Neuron (in vitro differentiated cells): Measurements from ENCODE around the gene KRTAP10-1.

ENCODE experiments used
- H2AFZ ChIP-seq: one replicate; pipeline ENCODE4 v1.6.1; 2013; ENCODE audit warnings: low read depth, mild to moderate bottlenecking, inconsistent platforms, low read length, moderate library complexity
- H3K27me3 ChIP-seq: one replicate; pipeline ENCODE4 v1.6.1; 2013; ENCODE audit warnings: low read length; ENCODE audit not compliant: insufficient read depth
- H3K36me3 ChIP-seq: one replicate; pipeline ENCODE4 v1.6.1; 2013; ENCODE audit warnings: low read length; ENCODE audit not compliant: insufficient read depth
- H3K4me1 ChIP-seq: one replicate; pipeline ENCODE4 v1.6.1; 2013; ENCODE audit warnings: low read length; ENCODE audit not compliant: insufficient read depth
- H3K4me3 ChIP-seq: 2 replicates; pipeline ENCODE4 v1.5.1; 2013; ENCODE audit warnings: mild to moderate bottlenecking, low read length, moderate library complexity
- H3K9me3 ChIP-seq: one replicate; pipeline ENCODE4 v1.6.1; 2013; ENCODE audit warnings: low read length

Gene KRTAP10-1

GRCh38 chr21:44499631-44500030 is 40.4 kb downstream of the KRTAP10-1 start:
- Histone ChIP-seq H3K36me3 (no peaks in the 10 kb centered on the region), H3K27me3 (peaks cover 10% of the 10 kb centered on the region), H3K4me1 (peaks cover 14% of the 10 kb centered on the region), H2AFZ (no peak overlapping the region), H3K4me3 (no peak overlapping the region), H3K9me3 (no peaks in the 10 kb centered on the region)

GRCh38 chr21:44499211-44499560 is 40.8 kb downstream of the KRTAP10-1 start:
- H3K4me1 ChIP-seq = peaks cover 14% of the 10 kb centered on the region
- H3K4me3 ChIP-seq = no peak overlapping the region
- no peaks in the 10 kb centered on the region for H3K36me3 ChIP-seq
- no peaks in the 10 kb centered on the region for H3K9me3 ChIP-seq
- H2AFZ ChIP-seq = no peak overlapping the region
- peaks cover 10% of the 10 kb centered on the region for H3K27me3 ChIP-seq

DNA sequence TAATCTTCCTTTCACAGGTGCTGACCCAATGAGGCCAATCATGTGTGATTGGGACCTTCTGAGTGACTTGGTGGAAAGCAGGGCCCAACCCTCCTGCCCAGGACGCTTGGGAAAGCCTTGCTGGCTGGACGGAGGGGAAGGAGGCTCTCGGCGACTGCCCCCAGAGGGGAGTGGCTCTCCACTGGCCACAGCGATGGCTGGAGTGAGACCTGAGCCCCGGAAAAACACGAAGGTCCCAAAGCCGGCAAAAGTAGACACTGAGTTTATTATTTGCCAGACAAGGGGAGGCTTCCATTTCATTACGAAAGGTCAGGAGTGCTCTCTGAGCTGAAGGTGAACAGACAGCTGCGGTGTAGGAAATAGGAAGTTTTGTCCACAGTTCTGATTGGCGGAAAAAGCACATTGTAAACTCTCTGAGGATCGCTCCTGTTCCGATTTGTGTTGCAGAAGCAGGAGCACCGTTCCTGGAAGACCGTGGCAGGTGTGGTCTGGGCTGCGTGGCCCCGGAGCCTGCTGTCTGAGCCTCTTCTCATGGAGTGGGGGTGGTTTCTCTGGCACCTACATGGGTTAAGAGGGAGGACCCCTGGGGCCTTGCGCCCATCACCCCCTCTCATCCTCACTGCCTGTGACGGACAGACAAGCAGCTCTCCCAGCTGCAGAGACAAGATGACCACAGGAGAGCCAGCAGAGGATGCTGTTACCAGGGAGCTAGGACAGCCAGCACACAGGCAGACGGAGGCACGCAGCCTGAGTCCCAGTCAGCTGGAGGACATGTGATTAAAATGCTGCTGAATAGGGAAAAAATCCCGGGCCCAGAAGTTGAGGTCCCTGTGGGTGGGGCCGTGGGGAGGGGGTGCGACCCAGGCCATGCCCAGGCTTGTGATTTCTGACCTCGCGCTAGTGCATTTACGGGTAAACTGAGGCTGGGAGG is 41.5 kb downstream of the KRTAP10-1 start:
- H3K4me3 ChIP-seq = no peak overlapping the region
- H3K36me3 ChIP-seq = no peaks in the 10 kb centered on the region
- H3K27me3 ChIP-seq = peaks cover 10% of the 10 kb centered on the region
- peaks cover 14% of the 10 kb centered on the region for H3K4me1 ChIP-seq
- H2AFZ ChIP-seq = no peak overlapping the region
- H3K9me3 ChIP-seq = peaks cover 3% of the 10 kb centered on the region

- Histone ChIP-seq H3K9me3 (peaks cover 8% of the 10 kb centered on the region), H3K4me1 (peaks cover 14% of the 10 kb centered on the region), H3K36me3 (no peaks in the 10 kb centered on the region), H2AFZ (no peak overlapping the region), H3K4me3 (no peak overlapping the region), H3K27me3 (peaks cover 10% of the 10 kb centered on the region)
Observed at GRCh38 chr21:44497703-44498126, 42.3 kb downstream of the KRTAP10-1 start.

GRCh38 chr21:44496564-44497550 is 43.1 kb downstream of the KRTAP10-1 start:
- H3K27me3 ChIP-seq = peaks cover 10% of the 10 kb centered on the region
- peak overlapping the region; percentile 39 for H2AFZ ChIP-seq
- H3K4me3 ChIP-seq = no peak overlapping the region
- H3K4me1 ChIP-seq = peaks cover 14% of the 10 kb centered on the region
- no peaks in the 10 kb centered on the region for H3K36me3 ChIP-seq
- H3K9me3 ChIP-seq = peaks cover 8% of the 10 kb centered on the region

- Histone ChIP-seq H3K9me3 (peaks cover 10% of the 10 kb centered on the region), H2AFZ (no peak overlapping the region), H3K36me3 (no peaks in the 10 kb centered on the region), H3K27me3 (peaks cover 10% of the 10 kb centered on the region), H3K4me1 (peaks cover 14% of the 10 kb centered on the region), H3K4me3 (no peak overlapping the region)
Observed at GRCh38 chr21:44495611-44496563, 44.1 kb downstream of the KRTAP10-1 start.

- Histone ChIP-seq H3K4me3 (no peak overlapping the region), H3K4me1 (peaks cover 14% of the 10 kb centered on the region), H3K9me3 (peaks cover 12% of the 10 kb centered on the region), H2AFZ (no peak overlapping the region), H3K36me3 (no peaks in the 10 kb centered on the region), H3K27me3 (peaks cover 10% of the 10 kb centered on the region)
Observed at GRCh38 chr21:44494956-44495355, 45.0 kb downstream of the KRTAP10-1 start.

GRCh38 chr21:44494418-44494817 is 45.6 kb downstream of the KRTAP10-1 start:
- Histone ChIP-seq H3K27me3 (peaks cover 5% of the 10 kb centered on the region), H3K4me1 (peaks cover 14% of the 10 kb centered on the region), H3K4me3 (no peak overlapping the region), H3K9me3 (peaks cover 12% of the 10 kb centered on the region), H2AFZ (no peak overlapping the region), H3K36me3 (no peaks in the 10 kb centered on the region)

DNA sequence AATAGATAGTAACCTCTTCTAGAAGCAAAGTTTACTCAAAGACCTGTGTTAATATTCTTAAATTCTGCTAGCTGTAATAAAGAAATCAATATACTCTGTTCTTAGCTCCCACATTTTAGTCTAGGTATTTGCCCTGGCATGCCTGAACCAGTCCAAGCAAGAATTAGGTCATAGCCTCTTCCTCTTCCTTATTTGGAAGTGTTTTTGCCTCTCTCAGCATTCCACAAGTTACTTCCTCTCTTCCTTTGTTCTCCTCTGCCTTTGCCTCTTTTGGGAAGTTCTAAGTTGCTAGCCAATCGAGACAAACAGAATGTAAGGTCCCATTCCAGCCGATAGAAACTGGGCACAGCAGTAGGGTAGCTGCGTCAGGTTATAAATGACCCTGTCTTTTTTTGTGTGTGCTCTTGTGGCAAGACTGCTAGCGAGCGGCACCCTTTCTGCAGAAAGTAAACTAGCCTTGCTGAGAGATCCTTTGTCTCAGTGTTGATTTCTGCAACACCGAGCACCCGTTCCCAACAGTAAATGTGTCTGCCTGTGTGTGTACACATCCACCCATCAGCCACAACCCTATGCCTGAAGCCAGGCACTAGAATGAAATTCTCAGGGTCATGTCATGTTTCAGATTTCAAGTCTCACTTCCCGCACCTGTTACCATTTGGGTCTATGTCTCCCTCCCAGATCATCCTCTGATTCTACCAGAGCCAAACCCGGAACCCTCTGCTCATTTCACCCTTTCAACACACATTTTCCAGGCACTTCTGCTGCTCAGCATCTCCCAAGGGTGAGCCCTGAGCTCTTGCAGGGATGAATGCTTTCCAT is 47.2 kb downstream of the KRTAP10-1 start:
- Histone ChIP-seq H3K27me3 (peaks cover 2% of the 10 kb centered on the region), H3K9me3 (peaks cover 15% of the 10 kb centered on the region), H3K4me3 (no peak overlapping the region), H3K36me3 (no peaks in the 10 kb centered on the region), H3K4me1 (peaks cover 12% of the 10 kb centered on the region), H2AFZ (no peak overlapping the region)

DNA sequence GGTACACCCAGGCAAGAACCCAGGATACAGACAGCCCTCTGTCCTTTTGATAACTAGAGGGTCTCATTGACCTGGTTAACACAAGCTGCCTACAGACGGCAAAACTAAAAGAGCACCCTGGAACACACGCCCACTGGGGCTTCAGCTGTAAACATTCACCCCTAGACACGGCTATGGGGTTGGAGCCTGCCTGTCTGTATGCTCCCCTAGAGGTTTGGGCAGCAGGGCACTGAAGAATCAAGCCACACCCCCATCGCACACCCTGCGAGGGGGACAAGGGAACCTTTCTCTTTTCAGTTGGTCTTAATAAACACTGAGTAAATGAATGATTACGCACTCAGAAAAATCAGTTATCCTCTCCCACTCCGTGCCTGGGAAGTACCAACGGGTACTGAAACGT is 49.2 kb downstream of the KRTAP10-1 start:
- Histone ChIP-seq H3K9me3 (peaks cover 15% of the 10 kb centered on the region), H3K4me1 (no peaks in the 10 kb centered on the region), H2AFZ (no peak overlapping the region), H3K27me3 (no peaks in the 10 kb centered on the region), H3K4me3 (no peak overlapping the region), H3K36me3 (no peaks in the 10 kb centered on the region)

DNA sequence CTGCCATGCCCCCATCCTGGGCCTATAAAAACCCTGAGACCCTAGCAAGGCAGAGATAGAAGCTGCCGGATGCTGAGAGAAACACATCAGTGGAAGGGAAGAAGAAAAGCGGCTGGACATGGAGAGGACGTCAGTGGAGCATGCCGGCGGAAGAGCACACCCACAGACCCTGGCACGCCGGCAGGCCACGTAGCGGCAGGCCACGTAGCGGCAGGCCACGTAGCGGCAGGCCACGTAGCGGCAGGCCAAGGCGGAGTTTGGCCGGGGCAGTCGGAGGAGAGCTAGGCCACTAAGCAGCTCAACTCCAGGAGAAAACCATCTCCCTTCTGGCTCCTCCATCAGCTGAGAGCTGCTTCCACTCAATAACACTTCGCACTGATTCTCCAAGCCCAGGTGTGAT is 49.6 kb downstream of the KRTAP10-1 start:
- Histone ChIP-seq H3K4me1 (no peaks in the 10 kb centered on the region), H2AFZ (no peak overlapping the region), H3K36me3 (no peaks in the 10 kb centered on the region), H3K27me3 (no peaks in the 10 kb centered on the region), H3K9me3 (peaks cover 15% of the 10 kb centered on the region), H3K4me3 (no peak overlapping the region)

GRCh38 chr21:44489962-44490361 is 50.0 kb downstream of the KRTAP10-1 start:
- H3K4me1 ChIP-seq = no peaks in the 10 kb centered on the region
- H3K27me3 ChIP-seq = no peaks in the 10 kb centered on the region
- no peak overlapping the region for H2AFZ ChIP-seq
- no peak overlapping the region for H3K4me3 ChIP-seq
- peaks cover 15% of the 10 kb centered on the region for H3K9me3 ChIP-seq
- no peaks in the 10 kb centered on the region for H3K36me3 ChIP-seq
